ENCODE data around the gene JOSD2.
"Not testable (repeated sequence)": the region's sequence is repeated elsewhere in the genome, so short reads cannot be mapped to it uniquely, and the experiment has no call there.

Gene JOSD2

DNA sequence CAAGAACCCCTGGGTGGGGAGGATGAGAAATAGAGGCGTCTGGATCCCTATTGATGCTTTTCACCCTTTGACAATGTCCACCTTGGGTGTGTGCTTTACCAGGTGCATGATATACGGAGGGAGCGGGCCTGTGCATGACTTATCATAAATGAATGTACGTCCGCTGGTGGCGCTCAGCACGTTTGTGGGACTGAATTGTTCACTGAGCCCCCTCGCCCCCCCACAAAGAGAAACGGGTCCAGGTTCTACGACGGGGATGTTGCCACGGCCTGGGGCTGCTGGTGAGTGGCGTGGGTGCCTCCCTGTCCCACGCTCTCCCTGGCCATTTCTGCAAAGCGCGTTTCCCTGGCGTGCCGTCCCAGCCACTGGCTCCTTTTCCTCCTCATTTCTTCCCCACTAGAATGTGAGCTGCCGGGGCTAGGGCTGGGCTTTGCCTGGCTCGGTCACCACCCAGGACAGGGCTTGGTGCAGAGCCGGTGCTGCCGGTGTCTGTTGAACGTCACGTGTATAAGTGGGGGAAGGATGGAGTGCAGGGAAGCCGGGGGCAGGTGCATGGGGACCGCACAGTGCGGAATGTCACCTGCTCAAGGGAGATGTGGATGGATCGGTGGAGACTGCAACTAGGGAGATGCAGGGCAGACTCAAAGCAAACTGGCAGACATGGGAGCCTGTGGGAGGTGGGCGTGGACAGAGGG, 35.7 kb upstream of the JOSD2 start:
- no peak for DNase-seq (ENCODE audit: low spot score)

DNA sequence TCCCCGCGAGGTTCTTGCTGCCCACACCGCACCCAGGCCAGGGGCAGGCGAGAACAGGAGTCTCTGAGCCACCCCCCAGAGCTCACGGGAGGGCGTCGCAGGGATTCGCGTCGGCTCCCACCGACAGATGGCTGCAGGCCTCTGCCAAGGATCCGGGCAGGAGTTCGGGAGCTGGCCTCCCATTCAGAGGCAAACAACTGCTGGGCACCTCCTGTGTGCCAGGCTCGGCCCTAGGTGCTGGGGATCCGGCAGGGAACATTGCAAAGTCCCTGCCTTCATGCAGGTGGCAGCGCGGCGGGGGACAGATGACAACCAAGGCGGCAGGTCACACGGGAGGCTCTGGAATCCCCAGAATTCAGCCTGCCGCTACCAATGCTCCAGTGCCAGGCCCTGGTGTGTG, 32.0 kb upstream of the JOSD2 start:
- DNase-seq (ENCODE audit: low spot score), result no peak

DNA sequence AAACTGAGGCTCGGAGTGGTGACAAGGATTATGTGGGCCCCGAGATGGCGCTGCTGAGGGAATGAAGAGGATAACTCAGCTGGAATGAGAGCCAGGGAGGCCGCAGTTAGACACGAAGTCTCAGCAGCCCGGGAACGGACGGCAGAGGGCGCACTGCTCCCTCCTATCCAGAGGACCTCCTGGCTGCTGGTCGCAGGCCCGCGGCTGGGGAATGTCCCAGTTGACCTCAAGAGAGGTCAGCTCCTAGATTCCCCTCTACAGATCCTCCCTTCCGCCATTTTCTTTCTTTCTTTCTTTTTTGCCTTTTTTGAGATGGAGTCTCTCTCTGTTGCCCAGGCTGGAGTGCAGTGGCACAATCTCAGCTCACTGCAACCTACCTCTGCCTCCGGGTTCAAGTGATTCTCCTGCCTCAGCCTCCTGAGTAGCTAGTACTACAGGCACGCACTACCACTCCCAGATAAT, 26.8 kb upstream of the JOSD2 start:
- DNase-seq (ENCODE audit: low spot score), result peak; percentile 55

DNA sequence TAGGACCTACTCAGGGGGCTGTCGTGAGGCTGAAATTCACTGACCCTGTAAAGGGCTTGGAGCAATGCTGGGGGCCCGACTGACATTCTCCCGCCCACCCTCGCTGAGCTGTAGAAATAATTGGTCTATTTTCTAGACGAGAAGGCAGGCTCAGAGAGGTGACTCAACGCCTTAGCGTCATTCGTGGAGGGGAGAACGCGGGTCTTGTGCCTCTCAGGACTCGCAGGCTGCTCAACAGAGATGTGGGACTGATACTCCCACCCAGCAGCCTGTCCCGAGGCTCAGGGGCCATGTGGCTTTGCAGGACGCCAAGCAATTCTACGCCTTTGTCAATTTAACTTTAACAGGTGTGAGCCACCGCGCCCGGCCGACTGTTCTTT, 26.3 kb upstream of the JOSD2 start:
- DNase-seq (ENCODE audit: low spot score), result no peak

DNA sequence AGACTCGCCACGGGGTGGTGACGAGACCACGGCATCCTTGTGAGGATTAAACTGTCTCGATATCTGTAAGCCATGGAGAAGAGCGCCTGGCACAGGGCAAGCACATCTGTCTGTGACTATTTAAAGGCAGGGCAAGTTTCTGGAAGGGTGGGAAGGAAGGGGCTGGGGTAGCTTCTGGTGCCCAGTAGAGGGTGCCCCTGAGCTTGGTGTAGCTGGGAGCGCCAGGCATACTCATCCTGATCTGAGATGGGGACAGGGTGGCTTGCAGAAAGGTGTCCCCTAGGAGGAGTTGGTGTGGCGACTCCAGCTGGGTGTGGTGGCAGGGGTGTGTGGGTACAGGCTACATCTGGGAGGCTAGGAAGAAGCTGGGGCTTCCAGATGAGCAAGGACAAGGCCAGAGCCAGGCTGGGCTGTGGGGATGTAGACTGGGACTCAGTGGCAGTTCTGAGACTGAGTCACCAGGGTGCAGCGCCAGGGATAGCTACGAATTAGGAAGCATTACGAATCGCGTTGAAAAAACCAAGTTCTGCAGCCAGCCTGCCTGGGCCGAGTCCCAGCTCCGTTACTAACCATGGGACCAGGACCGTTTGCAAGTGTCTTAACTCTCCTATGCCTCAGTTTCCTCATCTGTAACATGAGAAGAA, 25.8 kb upstream of the JOSD2 start:
- no peak for DNase-seq (ENCODE audit: low spot score)

DNA sequence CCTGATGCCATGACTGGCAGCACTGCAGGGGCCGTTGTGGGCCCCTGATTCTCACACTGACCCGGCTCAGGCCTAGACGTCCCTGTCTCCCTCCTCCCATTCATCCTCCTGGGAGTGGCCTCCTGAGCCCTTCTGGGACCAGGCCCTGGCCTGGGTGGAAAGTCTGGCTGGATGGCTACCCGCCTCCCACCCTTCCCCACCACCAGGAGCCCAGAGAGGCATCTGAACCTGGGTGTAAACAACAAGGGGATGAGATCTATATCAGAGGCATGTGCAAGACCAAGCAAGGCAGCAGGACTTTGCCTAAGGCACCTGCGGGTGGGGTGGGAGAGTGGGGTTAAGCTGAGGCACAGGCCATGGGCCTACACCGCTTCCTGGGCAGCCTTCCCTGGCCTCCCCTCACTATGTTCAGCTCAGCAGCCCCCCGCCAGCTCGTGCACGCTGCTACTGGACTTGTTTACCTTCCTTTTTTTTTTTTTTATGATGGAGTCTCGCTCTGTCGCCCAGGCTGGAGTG, 24.7 kb upstream of the JOSD2 start:
- no peak for DNase-seq (ENCODE audit: low spot score)

DNA sequence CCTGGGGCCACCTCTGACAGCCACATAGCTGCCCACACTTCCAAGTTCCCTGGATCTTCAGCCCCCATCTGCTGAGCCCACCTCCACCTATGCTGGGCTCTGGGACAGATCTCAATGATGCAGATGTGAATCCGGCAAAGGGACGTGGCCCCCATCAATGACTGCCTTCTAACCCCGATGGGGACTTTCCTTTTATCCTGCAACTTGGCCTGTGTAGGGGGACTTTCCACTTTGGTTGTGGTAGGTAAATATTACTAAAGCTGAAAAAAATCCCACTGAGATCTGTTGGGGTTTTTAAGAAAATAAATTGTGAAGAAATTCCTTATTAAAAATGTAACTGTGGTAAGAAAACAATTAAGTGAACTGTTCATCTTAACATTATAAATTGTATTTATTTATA, 23.5 kb upstream of the JOSD2 start:
- DNase-seq (ENCODE audit: low spot score), result no peak

DNA sequence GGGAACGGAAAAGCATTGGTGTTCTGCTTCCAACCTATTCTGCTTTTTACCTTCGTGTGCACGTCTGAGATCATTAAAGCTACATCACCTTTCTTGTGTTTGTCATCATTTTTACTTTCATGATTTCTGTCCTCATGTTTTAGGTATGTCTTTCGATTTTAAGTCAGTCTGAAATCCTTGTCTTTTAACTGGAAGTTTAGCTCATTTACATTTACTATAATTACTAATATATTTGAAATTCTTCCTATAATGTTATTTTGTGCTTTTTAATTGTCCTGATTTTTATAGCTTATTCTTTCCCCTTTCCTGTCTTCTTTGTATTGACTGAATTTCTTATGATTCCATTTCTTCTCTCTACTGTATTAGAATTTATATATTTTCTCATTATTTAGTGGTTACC, 22.0 kb upstream of the JOSD2 start:
- no peak for DNase-seq (ENCODE audit: low spot score)

DNA sequence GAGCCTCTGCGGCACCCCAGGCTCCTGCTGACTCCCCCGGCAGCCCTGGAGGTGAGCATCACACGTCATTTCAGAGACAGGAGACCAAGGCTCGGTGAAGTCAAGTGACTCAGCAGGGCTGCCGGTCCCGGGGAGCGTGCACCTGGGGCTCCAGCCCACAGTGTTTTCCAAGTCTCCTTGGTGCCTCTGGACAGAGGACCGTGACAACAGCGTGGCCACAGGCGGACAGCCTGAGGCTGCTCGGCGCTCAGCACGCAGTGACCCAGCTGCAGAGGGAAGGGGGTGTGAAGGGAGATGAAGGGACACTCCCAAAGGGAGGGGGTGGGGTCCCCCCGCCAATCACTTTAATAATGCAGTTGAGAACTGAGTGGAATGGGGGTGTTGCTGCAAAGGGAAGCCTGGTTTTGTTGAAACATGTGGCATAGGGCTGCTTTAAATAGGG, 20.2 kb upstream of the JOSD2 start:
- DNase-seq (ENCODE audit: low spot score), result no peak

DNA sequence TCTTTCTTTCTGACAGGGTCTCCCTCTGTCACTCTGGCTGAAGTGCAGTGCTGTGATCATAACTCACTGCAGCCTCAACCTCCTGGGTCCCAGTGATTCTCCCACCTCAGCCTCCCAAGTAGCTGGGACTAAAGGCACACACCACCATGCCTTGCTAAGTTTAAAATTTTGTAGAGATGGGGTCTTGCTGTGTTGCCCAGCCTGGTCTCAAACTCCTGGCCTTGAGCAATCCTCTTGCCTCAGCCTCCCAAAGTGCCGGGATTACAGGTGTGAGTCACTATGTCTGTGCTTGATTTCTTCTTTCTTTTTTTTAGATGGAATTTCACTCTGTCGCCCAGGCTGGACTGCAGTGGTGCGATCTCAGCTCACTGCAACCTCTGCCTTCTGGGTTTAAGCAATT, 17.1 kb upstream of the JOSD2 start:
- not testable (repeated sequence) for DNase-seq (ENCODE audit: low spot score)

DNA sequence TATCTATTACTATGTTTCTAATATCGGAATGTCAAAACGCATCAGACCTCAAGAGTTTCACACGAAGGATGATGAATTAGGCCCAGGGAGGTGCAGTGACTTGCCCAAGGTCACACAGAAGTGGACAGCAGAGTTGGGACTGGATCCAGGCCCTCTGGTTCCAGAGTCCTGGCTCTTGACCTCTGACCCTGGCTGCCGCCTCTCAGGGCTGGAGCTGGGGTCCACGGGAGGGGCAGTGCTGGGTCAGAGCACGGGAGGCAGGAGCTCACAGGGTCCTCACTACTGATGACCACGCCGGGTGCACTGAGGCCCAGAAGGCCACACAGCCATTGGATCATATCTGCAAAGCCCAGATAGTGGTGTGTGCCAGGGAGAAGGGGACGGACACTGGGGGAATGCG, 11.9 kb upstream of the JOSD2 start:
- no peak for DNase-seq (ENCODE audit: low spot score)

DNA sequence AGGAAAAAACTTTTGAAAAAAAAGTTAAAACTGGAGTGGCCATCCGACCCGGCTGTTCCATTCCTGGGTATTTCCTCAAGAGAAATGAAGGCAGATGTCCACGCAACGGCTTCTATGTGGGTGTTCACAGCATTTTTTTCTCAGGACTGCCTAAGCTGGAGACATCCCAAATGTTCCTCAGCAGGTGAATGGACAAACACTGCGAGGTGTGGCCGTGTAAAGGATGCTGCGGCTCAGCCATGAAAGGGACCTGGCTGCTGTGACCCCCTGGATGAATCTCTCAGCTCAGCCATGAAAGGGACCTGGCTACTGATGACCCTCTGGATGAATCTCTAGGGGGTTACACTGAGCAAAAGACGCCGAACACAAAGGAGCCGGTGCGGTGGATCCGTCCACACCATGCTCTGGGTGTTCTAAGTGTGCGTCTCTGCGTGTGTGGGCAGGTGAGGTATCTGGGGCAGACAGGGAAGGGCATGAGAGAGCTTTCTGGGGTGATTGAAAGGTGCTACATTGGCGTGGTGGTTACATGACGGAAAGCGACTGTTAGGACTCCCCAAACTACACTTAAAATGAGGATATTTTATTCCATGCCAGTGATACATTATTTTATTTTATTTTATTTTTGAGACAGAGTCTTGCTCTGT, 10.0 kb upstream of the JOSD2 start:
- no peak for DNase-seq (ENCODE audit: low spot score)

DNA sequence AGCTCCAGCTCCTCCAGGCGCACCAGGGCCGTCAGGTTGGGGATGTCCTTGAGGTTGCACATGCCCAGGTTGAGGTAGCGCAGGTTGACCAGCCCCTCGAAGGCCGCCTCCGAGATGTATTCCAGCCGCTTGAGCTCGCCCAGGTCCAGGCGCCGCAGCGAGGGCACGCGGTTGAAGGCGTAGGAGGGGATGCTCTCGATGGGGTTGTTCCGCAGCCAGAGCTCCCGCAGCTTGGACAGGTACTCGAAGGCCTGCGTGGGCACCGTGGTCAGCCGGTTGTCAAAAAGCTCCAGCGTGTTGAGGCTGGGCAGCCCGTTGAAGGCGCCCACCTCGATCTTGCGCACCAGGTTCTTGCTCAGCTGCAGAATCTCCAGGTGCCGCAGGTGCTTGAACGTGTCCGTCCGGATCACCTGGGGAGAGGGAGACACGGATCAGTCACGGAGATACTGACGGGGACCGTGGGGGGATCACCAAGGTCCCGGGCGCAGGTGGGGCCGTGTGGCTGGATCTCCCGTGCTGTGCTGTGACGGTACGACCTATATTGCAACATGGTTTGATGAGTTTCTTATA, 8.1 kb upstream of the JOSD2 start:
- no peak for DNase-seq (ENCODE audit: low spot score)

DNA sequence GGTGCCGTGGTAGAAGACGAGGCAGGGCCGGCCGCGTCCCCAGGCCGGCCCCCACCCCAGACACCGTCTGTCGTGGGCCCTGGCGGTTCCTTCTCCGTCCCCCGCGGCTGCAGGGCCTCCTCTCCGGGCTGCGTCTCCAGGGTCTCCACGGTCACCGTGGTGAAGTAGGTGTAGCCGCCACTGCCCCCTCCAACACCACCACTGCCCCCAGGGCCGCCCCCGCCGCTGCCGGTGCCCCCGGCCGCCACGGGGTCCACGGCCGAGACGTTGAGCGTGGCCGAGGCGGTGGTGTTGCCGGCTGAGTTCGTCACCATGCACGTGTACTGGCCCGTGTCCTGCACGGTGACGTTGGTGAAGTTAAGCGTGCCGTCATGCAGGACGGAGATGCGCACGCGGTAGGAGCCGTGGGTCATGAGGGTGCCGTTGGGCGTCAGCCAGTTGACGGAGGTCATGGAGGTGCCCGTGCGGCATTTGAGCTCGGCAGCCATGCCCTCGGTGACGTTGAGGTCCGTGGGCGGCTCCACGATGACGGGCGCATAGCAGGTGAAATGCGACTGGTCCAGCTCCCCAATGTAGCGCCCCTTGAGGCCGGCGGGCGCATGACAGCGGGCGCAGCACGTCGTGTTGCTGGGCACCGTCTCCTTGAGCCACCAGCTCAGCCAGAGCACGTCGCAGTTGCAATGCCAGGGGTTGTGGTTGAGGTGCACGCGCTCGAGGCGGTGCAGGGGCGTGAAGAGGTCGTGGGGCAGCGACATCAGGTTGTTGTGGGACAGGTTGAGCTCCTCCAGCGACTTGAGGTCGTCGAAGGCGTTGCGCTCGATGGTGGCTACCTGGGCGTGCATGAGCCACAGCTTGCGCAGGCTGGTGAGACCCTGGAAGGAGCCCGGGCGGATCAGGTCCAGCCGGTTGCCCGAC, 7.4 kb upstream of the JOSD2 start:
- DNase-seq (ENCODE audit: low spot score), result no peak

DNA sequence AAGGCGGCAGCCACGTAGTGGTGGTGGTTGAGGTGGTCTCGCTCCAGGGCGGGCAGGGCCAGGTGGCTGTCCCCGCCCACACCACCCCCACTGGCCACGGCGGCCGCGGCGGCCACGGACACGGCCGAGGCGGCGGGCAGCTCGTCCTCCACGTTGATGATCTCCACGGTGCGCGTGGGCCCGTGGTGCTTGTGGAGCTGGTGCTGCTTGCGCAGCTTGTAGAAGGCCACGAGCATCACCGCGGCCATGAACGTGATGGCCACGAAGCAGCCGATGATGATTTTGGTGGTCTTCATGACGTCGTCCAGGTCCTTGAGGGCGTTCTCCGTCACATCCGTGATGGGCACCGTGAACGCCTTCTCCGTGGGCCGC, 6.7 kb upstream of the JOSD2 start:
- no peak for DNase-seq (ENCODE audit: low spot score)

DNA sequence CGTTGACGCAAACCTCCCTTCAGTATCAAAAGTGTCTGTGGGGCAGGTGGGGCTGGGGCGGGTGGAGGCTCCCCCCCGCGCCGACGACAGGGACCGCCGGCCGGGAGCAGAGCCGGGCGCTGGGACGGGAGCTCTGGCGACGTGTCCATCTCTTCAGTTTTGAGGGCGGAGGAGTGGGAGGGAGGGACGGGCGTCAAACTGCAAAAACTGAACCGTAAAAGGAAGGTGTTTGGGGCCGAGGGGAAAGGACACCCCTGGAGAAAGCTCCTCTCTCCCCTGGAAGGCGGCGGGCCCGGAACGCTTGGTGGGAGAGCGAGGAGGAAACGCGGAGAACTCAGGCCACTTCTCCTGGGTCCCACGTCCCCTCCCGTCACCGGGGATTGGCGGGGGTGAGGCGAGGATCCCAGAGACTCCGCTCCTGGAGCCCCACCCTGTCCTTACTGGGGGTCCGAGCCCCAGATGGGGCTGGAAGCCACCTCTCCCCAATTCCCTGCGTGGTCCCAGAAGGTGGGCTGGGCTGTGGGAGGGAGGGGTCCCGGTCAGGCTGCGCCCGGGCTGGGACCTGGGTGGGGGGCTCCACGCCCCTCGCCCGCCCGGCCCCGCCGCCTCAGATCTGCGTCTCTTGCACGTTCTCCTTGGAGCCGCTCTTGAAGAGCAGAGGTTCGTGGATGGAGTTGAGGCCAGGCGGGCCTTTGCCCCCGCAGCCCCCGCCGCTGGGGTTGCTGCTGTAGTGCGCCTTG, 6.1 kb upstream of the JOSD2 start:
- DNase-seq (ENCODE audit: low spot score), result no peak

DNA sequence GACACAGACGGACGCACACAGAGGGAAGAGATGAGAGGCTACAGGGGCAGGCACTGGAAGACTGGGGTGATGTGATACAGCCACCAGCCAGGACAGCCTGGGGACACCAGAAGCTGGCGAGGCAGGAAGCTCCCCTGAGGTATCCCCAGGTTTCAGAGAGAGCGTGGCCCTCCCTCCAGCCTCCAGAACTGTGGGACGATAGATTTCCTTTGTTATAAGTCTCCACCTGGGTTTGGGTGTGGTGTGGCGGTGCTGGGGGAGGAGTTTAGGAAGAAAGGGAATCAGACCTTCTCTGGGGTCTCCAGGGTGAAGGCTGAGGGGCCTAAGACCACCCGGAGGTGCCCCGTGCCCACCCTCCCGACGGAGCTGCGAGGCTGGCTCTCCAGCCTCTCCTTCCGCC, 5.5 kb upstream of the JOSD2 start:
- no peak for DNase-seq (ENCODE audit: low spot score)

DNA sequence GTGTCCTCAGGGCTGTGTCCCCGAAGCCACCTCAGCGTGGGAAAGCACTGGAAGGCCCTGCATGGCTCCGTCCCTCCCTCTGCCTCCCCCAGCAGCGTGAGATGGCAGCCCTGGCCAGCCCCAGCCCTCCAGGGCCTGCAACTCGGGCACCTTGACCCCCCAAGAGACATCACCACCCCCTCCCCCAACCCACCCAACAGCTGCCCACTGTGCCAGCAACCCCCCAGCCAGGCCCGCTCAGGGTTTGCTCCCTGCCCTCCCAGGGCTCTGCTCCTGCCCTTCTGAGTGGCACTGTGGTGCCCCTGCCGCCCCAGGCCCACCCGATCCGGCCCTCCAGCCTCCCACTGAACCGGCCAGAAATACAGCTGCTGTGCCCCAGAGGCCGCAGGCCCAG, 4.2 kb upstream of the JOSD2 start:
- no peak for DNase-seq (ENCODE audit: low spot score)

DNA sequence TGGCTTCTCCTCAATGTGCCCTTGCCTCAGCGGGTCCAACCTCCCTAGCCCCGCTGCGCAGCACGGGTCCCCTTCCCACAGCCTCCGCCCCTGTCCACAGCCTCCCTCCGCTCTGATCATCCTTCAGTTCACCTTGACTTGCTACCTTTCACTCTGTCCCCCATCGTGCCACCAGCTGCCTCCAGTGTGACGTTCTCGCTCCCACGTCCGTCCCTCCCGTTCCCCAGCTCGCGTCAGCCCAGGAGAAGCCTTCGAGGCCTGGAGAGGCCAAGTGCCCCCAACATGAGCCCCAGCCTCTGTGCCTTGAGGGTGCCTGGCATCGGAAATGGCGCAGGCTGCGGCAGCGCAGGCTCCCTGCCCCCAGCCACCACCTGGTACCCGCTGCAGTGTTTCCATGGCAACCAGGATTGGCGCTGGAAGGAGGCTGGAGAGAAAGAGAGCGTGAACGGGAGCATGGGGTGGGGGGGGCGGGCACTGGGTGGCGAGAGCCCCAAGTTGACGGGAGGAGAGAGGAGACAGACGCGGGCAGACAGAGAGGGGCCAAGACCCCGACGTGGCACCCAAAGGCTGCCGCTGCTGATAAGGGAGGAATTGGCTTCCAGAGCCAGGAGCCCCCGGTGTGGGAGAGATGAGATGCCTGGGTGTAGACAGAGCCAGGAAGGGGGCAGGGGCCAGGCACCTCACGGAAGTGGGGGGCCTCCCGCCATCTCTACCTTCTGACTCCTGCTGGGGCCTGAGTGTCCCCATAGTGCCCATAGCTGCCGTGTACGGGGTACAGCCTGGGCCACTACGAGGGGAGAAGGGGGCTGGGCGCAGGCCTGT, 3.6 kb upstream of the JOSD2 start:
- DNase-seq (ENCODE audit: low spot score), result no peak

DNA sequence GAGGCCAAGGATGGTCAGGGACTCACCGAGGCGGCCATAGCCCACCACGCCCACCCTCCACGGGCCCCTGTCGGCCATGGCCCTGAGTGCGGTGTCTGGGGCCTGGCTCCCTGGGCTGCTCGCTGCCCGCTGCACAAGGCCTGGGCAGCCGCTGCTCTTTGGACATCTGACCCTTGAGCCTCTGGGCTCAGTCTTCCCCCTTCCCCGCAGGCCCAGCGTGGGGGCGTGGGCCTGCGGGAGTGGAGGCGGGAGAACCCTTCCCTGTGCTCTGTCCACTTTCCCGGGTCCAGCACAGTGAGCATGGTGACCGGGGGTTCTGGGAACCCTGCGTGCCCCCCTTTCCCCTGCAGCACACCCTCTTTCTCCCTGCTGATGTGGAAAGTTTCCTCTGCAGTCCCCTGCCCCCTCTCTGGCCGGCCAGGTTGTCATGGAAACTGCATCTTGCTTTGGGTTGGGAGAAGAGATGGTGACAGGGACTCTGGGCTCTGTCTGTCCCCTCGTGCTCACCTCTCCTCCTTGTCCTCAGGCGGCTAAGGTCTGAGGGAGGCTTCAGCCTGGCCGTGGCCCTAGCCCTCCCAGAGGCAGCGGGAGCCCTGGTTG, 2.9 kb upstream of the JOSD2 start, which contains the start of gene ASPDH:
ASPDH (minus strand) TSS at position 168 of the 600 bp plus-strand sequence; CDS start at position 78, 90 bp downstream.
- no peak for DNase-seq (ENCODE audit: low spot score)
